Esophagus muscularis mucosa (tissue), 3 donors: ENCODE results near the gene NOTO.

Experiments
- CTCF ChIP-seq, 3 experiments: fragments of 200-600 bp in 2 of 3; fragments of 450-650 bp in 1 of 3; sonication (generic) in 2 of 3; IDR thresholded peaks; one replicate each; pipeline ENCODE4 v1.5.1; 2017 to 2019; ENCODE audit warnings: antibody characterized with exemption in 3 of 3, mild to moderate bottlenecking in 2 of 3, moderate library complexity in 1 of 3
- POLR2A ChIP-seq: fragments of 450-650 bp; IDR thresholded peaks from one replicate; pipeline ENCODE4 v1.6.1; 2017; ENCODE audit warnings: antibody characterized with exemption, moderate library complexity, mild to moderate bottlenecking, low read depth
- POLR2AphosphoS5 ChIP-seq, 2 donors: sonication (generic); formaldehyde crosslinking; IDR thresholded peaks; one replicate each; pipeline ENCODE4 v1.6.1; 2017; ENCODE audit warnings: antibody characterized with exemption in 2 of 2

GRCh38 chr2:73173781-73174180 is 28.6 kb upstream of the NOTO start:
- TF ChIP-seq POLR2AphosphoS5 (IDR thresholded peaks at IDR 0.05) (no peak), POLR2A (no peak), CTCF (IDR thresholded peaks at IDR 0.05) (no peak)
